DMS114 treated with DMSO at 0.1 percent for 48 hours (cell line): ENCODE measurements around the gene MOSPD3.
A peak's percentile ranks its signal among the peaks of the same experiment; 100 is the strongest.

Experiments used
- DNase-seq: peaks from one replicate; lab custom pipeline; 2025; ENCODE audit not compliant: unreplicated experiment; lab: John Stamatoyannopoulos, UW

The MOSPD3 gene

DNA sequence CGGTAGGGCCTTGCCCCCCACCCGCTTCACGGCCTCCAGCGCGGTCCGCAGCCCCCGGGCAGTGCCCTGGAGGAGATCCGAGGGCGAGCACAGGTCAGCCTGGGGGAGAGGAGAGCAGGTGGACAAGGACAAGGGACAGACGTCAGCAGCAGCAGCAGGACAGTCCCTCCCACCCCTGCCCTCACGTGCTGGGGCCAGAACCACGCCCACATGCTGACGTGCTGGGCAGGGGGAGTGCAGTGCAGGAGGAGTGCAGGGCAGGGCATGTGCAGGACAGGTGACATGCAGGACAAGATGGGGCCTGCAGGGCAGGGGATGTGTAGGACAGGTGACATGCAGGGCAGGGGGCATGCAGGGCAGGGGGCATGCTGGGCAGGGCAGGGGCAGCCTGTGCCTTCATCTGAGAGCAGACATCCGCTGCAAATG is 37.1 kb upstream of the MOSPD3 start:
- DNase-seq, result no peak

DNA sequence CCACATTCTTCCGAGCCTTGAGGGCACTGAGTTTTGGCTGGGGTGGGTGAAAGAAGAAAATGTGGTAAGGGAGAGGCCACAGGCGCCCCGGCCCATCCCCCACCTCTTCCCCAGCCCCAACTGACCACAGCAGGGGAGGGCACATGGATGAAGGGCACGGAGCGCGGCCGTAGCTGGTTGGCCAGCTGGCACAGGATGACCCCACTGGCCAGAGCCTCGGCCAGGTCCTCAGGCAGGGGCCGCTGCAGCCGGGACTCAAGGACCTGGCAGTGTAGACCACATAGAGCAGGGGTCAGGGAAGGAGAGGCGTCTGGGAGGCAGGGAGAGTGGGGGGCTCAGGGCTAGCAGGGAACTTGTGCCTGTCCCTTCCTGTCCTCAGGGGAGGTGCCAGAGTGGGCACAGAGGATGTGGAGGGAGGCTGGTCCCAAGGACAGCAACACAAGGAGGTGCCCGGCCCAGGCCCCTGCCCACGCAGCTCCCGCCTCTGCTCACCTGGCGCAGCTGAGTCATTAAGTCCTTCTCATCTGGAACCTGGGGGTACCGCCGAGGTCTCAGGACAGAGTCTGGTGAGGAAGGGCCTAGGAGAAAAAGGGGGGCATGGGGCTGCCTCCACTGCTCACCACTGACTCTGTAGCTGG is 36.5 kb upstream of the MOSPD3 start:
- DNase-seq, result no peak

DNA sequence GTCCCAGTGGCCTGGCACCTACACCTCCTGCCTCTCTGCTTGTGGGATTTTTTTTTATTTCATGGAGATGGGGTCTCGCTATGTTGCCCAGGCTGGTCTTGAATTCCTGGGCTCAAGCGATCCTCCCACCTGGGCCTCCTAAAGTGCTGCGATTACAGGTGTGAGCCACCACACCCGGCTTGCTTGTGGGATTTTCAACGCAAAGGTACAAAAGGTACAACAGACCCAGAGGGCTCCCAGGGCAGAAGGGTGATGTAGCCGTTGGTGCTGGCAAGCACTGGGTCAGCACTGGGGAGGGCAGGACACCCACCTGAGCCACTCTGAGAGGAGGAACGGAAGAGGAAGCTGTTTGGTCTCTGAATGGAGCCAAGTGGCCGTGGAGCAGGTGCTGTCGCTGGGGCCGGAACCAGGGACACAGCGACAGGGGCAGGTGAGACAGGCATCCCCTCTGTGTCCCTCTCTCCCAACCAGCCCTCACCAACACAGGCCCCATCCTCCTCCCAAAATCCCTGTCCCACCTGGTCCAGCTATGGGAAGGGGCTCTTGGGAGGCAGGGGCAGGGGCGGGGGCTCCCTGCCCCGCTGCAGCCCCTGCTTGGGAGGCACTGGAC is 35.9 kb upstream of the MOSPD3 start:
- no peak for DNase-seq

DNA sequence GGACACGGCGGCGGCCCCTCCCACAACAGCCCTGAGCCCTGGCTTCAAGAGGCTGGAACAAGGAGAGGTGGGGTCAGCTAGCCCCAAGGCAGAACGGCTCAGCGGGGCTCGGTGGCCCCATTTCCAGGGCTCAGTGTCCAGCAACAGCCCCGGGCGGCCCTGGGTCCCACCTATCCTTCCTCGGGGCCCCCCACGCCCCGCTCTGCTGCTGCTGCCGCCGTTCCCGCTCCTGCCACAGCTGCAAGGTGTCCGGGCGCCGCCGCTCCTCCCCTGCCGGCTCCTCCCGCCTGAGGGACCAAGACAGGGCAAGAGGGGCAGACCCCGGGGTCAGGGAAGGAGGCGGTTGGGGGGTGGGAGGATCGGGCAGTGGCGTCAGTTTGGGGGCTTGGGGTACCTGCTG is 35.2 kb upstream of the MOSPD3 start:
- no peak for DNase-seq

DNA sequence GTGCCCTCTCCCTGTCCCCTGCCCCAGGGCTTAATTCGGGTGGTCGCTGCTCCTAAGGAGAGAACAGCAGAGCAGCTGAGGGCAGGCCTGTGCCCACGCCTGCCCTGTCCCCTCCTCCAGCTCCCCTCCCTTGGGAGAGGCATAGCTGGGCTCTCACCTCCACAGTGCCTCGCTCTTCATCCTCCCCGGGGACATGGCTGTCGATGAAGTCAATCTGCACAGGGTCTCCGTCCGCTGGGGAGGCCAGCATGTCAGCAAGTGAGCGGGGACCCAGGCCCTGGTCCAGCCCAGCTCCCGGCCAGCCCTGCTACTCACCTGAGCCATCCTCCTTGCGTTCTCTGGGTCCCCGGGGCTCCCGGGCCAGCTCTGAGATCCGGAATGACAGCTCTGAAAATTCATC is 34.8 kb upstream of the MOSPD3 start:
- no peak for DNase-seq

DNA sequence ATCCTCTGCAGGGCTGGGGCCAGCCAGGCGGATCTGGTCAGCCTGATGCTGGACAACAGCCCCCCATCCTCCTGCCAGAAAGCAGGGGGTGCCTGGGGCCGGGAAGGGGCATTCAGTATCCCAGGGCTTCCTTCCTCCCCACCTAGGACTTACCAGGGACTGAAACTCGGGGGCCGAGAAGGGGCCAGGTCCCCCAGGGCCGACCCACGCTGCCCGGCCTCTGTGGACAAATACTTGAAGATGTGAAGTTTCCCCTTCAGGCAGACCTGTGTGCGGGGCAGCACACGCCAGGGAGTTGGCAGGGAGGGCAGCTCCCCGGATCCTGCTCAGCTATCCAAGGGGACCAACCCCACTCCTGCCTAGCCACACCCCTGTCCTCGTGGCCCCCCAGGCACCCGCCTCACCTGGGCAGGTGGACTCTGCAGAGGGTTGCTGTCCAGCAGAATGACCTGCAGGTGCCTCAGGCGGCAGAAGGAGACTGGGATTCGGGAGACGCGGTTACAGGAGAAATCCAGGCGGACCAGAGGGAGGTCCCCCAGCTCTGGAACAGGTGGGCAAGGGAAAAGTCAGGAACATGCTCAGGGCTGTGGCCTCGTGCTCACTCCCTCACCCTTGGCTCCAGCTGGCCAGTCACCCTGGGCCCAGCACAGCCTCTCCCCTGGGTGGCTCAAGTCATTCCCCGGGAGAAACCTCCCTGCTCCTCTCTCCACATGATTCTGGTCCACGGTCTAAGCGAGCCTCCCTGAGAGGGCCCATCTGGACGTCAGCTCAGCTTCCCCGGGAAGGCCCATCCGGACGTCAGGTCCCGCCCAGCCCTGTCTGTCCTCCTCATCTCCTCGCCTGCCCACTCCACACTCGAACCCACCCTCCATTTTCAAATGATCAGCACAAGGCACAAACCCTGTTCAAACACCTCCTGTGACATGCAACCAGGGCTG is 33.8 kb upstream of the MOSPD3 start:
- DNase-seq, result no peak

DNA sequence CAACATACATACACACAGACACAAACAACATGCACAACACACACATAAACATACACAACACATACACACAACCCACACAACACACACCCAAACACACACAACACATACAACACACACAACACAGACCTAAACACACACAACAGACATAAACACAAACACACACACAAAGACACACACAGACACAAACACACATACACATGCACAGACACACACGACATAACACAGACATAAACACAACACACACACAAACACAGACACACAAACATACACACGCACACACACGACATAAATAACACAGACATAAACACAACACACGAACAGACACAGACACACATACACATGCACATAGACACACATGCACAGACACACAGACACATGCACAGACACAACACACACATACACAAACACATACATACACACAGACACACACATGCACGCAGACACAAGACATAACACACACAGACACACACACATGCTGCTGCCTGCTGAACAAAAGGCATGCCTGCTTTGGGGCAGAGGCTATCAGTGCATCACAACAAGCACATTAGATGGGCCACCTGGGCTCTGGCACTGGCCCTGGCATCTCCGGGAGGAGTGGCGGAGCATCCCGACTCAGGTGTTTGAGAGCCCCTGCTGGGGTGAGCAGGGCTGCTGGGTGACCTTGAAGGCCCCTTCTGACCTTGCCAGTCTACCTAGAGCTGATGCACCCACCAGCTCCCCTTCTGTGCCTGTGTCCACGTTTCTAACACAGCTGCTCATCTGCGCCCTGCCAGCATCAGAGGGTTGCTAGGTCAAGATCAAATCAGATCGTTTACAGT is 31.7 kb upstream of the MOSPD3 start:
- DNase-seq, result no peak

DNA sequence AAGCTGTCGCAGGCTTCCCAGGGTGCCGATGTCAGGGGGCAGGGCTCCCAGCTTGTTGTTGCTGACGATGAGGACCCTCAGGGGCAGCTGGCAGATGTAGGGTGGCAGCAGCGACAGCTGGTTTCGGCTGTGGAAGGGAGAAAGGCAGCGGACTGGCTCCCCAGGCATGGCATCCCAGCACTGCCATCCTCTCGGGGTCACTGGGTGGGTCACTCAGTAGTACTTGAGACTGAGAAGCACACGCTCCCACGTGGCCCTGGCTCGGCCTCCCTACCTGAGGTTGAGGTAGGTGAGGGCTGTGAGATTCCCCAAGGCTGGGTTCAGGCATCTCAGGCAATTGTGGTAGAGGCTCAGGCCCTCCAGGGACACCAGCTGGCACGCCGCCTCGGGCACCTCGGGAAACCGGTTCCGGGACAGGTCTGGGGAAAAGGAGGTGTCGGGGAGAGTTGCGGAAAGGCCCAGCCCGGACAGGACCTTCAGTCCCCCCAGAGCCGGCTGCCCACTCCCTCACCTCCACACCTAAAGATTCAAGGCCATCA is 30.2 kb upstream of the MOSPD3 start:
- no peak for DNase-seq

DNA sequence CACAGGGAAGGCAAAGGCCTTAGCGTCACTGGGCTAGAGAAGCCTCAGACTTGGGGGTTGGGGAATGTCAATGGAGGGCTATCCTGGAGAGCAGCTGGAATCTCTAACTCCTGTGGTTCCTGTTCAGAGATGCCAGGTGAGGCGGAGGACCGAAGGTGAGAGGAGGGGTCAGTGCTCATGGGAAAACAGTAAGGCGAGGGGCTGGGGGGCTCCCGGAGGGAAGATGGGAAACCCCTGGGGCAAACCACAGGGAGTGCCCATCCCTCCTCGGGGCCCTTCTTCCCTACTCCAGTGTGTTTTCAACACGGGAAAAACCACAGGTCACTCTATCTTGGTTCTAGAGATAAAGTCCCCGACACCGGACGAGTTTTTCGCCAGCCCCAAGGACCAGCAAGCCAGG is 29.7 kb upstream of the MOSPD3 start:
- DNase-seq, result no peak

DNA sequence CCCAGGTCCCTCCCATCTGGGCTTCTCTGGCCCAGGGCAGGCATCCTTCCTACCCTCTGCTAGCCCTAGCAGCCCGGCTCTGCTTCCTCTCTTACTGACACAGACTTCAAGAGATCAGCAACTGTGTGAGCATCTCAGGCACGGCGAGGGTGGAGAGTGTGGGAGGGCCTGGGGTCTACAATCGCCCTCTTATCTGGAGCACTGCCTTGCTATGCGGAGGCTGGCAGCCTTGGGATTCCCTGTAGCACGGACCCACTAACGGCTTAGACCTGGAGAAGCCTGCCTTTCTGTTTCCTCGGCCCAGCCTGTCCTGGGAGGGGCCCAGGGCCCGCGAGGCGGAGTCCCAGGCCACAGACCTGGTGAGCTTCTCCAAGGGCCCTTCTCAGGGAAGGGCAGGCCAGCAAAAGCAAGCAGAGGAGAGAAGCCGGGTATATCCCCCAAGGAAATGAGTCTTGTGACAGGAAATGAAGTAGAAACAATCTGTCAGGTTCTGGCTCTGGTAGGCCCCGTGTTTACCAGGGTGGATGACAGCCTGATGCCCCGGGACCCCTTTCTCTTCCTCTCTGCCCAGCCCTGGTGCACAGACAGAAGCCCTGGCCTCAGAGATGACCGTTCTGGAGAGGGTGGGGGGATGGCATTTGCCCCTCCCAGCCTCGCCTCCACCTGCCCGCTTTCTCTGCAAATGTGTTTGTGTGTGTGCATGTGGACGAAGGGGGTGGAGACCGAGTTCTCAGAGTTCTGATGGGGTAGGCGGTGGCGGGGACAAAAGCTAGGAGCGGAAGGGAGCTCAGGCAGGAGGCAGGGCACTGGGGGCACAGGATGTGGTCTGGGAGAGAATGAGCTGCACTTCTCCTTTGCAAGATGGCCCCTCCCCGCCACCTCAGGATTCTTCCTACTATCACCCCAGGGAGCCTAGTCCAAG is 28.9 kb upstream of the MOSPD3 start:
- no peak for DNase-seq

DNA sequence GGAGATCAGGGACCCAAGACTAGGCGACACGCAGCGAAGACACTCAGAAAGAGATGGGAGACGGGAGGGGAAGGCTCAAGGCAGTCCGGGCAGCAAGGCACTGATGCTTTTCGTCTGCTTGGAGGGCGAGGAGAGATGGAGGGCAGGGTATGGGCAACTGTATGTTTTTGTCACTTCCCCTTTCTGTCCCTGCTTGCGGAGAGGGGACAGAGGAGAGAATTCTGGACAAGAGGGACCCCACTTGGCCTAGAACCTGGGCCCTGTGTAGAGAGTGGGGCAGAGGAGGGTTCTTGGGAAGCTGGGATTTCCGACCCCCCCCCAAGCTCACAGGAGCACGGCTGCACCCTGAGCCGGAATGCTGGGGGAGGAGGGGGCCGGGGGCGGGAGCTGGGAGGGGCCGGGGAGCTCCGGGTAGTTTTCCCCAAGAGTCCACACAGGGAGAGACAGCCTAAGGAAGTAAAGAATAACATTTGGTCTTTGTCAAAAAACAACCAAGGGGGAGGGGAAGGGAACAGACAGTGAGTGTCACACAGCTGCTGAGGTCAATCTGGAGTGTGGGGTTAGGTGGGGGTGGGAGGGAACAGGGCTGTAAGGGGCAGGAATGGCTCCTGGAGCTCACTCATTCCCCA is 28.2 kb upstream of the MOSPD3 start:
- no peak for DNase-seq

DNA sequence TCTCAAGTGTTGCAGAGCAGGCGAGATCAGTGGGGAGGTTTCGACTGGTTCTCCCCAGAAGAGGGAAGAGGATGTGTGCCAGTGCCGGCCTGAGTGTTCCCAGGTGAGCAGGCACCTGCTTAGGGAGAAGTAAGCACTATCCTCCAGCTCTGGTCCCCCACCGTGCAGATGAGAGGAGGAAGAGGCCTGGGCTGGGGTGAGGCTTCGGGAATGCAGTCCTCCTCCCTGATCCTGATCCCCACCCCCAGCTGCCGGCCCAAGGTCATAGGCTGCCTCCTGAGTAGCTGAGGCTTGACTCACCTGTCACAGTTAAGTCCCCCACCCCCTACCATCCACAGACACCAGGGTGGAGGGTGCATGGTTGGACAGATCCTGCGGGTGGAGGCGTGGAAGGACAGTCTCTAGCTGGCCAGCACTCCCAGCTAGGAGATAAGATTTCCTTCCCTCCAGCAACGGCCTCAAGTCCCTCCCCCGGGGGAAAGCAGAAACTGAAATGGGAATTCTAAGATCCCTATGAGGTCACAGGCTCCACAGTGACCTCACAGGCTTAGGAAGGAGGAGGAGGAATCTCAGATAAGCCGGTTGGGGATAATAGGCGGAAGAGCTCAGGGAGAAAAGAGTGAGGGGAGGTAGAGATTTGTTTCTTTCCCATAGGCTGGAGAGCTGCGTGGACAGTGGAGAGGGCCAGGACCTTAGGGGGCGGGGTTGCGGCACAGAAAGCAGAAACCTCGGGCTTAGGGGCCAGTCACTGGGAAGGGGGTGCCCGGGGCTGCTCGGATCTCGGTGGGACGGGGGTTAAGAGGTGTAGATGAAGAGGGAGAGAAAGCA is 27.4 kb upstream of the MOSPD3 start:
- no peak for DNase-seq

DNA sequence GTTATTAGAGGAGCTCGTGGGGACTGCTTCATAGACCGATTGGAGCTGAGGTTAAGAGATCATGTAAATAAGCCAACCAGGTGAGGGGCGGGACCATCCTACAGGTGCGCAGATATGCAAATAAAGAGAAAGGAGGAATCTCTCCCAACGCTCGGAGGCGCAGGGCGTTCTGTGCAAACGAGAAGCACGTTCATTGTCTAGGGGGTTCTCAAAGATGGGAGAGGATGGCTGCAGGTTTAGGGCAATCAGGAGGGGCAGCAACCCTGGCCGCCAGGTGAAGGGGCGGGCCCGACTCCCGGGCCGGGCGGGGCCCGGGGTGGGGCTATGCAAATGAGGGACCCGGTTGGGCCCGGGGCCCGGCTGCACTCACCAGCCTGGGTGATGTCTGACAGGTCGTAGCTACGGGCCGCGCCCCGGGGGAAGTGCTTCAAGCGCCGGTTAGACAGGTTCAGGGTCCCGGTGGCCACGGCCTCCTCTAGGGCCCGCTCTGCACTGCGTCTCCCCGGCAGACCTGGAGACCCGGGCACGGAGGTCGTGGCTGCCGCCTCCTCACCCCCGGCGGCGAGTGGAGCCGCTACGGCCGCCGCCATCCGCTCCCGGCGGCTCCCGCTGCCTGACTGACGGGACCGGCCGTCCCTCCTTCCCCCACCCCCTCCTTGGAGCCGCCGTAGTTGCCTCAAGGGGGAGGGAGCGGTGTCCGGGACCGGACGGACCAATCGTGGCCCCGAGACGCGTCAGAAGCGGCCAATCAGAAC is 26.7 kb upstream of the MOSPD3 start, which contains the start of gene LRCH4:
LRCH4 (minus strand) TSS at position 619 of the 755 bp plus-strand sequence; CDS start at position 590, 29 bp downstream.
- DNase-seq, result no peak

DNA sequence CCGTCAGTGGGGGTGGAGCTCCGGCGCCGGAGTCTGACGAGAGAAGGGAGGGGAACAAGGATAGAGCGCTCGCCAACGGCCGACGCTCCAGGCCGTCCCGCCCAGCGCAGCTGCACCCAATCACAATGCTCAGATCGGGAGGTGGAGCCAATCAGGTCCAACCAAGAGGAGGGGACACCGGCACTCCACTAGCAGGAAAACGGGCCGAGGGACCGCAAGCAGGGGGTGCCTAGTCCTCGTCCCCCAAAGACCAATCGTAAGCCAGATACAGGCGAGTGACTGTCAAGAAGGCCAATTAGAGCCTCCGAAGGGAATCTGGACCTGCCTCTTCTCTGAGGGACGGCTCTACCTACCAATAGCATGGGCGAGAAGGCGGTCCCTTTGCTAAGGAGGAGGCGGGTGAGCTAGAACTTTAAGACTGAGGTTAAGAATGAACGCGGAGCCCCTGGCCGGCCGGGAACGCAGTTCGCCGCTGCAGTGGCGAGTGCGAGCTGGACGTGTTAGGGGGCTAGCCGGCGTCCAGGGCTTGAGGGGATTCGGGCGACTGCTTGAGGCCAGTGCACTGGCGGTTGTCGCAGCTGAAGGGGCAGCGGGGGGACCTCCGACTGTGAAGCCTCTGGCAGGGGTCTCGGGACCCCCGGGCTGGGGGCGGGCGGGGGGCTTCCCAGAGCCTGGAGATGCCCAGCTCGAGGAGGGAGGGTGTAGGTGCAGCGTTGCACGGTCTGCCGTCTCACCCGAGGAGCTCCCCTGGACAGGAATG is 25.9 kb upstream of the MOSPD3 start, which contains the start of gene FBXO24:
FBXO24 (plus strand) TSS at position 63 of the 760 bp plus-strand sequence; CDS start at position 361, 298 bp downstream.
- peak; percentile 99 for DNase-seq

DNA sequence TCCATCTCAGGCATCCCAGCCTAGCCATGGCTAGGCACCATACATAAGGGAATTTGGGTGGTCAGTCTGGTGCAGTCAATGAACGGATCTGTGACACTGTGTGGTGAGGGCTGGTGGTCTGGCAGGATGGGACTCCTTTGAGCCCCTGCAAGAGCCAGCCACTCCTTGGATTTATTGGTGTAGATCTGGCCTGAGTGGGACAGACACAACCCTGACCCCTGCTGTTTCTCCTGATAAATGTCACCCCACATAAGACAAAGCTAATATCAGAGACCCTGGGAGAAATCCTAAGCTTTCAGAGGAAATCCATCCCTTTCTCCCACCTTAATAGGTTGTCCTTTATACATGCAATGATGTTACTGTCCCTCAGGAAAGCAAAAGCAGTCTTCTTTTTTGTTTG is 23.9 kb upstream of the MOSPD3 start:
- DNase-seq, result no peak

DNA sequence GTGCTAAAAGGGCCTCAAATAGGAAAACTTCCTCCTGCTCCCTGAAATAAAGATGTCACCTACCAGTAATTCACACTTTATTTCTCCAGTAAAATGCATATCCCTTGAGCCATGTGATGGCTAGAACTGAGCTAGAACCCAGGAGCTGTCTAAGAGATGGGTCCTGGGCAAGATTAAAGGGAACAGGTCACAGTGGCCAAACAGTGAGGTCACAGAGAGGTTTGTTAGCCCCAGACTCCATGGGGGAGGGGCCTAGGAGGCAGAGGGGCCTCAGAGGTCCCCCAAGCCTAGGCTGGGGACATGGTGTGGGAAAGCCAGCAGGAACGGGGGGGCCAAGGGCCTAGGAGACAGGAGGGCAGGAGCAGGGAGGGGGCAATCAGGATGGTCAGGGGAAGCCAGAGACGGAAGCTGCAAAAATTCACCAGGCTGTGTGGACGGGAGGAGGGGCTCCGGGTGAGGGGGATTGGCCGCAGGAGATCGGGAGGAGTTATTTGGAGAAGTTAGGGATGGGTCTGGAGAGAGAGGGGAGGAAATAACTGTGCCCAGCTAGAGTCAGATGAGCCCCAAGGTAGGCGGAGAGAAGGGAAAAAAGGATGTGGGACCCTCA is 22.9 kb upstream of the MOSPD3 start:
- no peak for DNase-seq
